HL-60/S4 (cell line): ENCODE data around the gene CNOT11.

Source experiments
- in situ Hi-C: fragments of 300-500 bp; cut with MboI; formaldehyde crosslinking; loops from 2 replicates; pipeline ENCODE4 v1.14.3; 2022; ENCODE audit warnings: low sequenced_read_pairs

The CNOT11 gene

GRCh38 chr2:101274142-101274541 lies 21.5 kb downstream of the CNOT11 start:
- in situ Hi-C loops, result no loop called here

GRCh38 chr2:101277111-101277510 lies 24.4 kb downstream of the CNOT11 start:
- in situ Hi-C loops, result no loop called here

- in situ Hi-C loops, result no loop called here
Measured at GRCh38 chr2:101278925-101279324, 26.2 kb downstream of the CNOT11 start.

GRCh38 chr2:101281482-101281881 lies 28.8 kb downstream of the CNOT11 start:
- in situ Hi-C loops, result no loop called here

- in situ Hi-C loops, result no loop called here
Measured at GRCh38 chr2:101282980-101283379, 30.3 kb downstream of the CNOT11 start.

GRCh38 chr2:101286684-101287083 lies 34.0 kb downstream of the CNOT11 start:
- in situ Hi-C loops, result no loop called here

- in situ Hi-C loops, result no loop called here
Measured at GRCh38 chr2:101287303-101287702, 34.6 kb downstream of the CNOT11 start.

- in situ Hi-C loops, result no loop called here
Measured at GRCh38 chr2:101290711-101291110, 38.0 kb downstream of the CNOT11 start.

- in situ Hi-C loops, result no loop called here
Measured at GRCh38 chr2:101291973-101292372, 39.3 kb downstream of the CNOT11 start.

GRCh38 chr2:101293544-101293943 lies 40.9 kb downstream of the CNOT11 start:
- in situ Hi-C loops, result no loop called here

- in situ Hi-C loops, result no loop called here
Measured at GRCh38 chr2:101294861-101295260, 42.2 kb downstream of the CNOT11 start.

GRCh38 chr2:101295895-101296294 lies 43.2 kb downstream of the CNOT11 start:
- in situ Hi-C loops, result no loop called here

- in situ Hi-C loops, result no loop called here
Measured at GRCh38 chr2:101296371-101296770, 43.7 kb downstream of the CNOT11 start.

GRCh38 chr2:101297383-101297782 lies 44.7 kb downstream of the CNOT11 start:
- in situ Hi-C loops, result no loop called here

GRCh38 chr2:101299604-101300003 lies 46.9 kb downstream of the CNOT11 start:
- in situ Hi-C loops, result no loop called here

GRCh38 chr2:101300164-101300563 lies 47.5 kb downstream of the CNOT11 start:
- in situ Hi-C loops, result no loop called here

GRCh38 chr2:101300836-101301235 lies 48.1 kb downstream of the CNOT11 start:
- in situ Hi-C loops, result no loop called here

GRCh38 chr2:101302016-101302415 lies 49.3 kb downstream of the CNOT11 start:
- in situ Hi-C loops, result no loop called here

GRCh38 chr2:101303688-101304087 lies 51.0 kb downstream of the CNOT11 start:
- in situ Hi-C loops, result no loop called here

GRCh38 chr2:101305035-101305434 lies 52.3 kb downstream of the CNOT11 start:
- in situ Hi-C loops, result no loop called here

GRCh38 chr2:101305492-101306078 lies 52.9 kb downstream of the CNOT11 start:
- in situ Hi-C loops, result no loop called here

- in situ Hi-C loops, result no loop called here
Measured at GRCh38 chr2:101306410-101306809, 53.7 kb downstream of the CNOT11 start.

GRCh38 chr2:101307503-101307902 lies 54.8 kb downstream of the CNOT11 start:
- in situ Hi-C loops, result no loop called here
